GM18858 (cell line): ENCODE data around the gene GSTA5.
"Not testable (repeated sequence)": the region's sequence is repeated elsewhere in the genome, so short reads cannot be mapped to it uniquely, and the experiment has no call there.

ENCODE experiments used
- ATAC-seq: cut with Tn5 transposase; IDR thresholded peaks from one replicate; pipeline ENCODE4 v1.9.1; 2021; ENCODE audit not compliant: unreplicated experiment

GSTA5 gene

DNA sequence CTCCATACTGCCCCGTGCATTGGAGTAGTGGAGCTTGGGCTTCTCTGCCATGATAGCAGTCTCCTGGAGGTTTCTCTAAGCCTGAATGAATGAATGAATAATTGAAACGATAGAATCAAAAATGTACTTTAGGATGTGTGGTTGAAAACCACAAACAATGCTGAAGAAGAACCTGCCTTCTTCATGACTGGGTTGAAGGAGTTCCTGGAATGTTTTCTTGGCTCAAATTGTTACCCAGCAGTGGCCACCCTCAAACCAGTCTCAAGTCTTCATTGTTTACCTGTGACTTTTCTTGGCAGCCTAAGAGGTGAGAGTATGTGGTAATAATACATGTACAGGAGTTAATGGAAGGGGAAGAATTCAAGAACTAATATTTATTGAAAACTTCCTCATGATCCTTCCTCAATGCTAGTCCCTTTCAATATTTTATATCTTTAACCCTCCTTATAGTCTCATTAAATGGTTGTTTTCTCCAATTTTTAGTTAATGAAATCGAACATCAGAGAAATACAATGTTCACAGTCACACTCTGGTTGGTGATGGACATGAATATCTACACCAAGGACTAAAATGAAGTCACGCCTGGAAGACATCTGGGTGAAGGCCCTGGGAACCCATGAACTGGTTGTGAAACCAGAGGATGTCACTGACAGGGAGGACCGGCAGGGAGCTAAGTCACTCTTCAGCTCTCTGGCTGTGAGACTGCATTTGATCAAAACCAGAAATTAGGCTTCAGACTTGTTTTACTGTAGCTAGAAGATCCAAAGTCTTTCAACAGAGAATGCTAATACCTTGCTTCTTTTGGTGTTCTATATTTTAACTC is at the start of gene GSTA5:
GSTA5 (minus strand) TSS at position 51 of the 823 bp plus-strand sequence.
- no peak for ATAC-seq

DNA sequence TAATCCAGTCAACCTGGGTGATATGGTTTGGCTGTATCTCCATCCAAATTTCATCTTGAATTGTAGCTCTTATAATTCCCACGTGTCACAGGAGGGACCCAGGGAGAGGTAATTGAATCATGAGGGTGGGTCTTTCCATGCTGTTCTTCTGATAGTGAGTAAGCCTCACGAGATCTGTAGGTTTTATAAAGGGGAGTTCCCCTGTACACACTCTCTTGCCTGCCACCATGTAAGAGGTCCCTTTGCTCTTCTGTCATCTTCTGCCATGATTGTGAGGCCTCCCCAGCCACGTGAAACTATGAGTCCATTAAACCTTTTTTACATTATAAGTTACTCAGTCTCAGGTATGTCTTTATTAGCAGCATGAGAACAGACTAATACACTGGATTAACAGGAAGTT is 49.4 kb upstream of the GSTA5 start:
- ATAC-seq = no peak

DNA sequence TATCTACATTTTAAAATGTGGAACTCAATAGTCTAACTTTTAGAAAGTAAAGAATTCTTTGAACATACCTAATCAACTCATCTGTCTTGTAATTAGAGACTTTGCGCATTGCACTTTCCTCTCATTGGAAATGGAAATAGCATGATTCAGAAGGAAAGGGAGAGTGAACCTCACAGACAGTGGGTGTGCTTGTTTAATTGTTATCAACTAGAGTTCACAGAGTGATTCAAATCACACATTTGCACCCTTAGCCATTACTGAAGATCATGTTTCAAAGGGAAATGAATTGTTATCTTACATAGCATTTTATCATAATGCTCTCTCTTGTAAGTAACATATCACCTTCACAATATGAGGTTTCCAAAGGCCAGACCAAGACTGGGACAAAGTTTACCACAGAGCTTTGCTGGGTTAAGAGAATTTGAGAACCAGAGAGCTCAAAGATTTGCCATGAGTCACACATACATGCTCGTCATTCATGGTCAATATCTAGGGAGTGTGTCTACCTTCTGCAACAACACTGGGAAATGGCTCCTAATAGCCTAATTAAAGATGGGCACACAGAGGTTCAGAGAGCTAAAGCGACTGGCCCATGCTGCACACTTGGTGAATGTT is 47.4 kb upstream of the GSTA5 start:
- ATAC-seq = no peak

DNA sequence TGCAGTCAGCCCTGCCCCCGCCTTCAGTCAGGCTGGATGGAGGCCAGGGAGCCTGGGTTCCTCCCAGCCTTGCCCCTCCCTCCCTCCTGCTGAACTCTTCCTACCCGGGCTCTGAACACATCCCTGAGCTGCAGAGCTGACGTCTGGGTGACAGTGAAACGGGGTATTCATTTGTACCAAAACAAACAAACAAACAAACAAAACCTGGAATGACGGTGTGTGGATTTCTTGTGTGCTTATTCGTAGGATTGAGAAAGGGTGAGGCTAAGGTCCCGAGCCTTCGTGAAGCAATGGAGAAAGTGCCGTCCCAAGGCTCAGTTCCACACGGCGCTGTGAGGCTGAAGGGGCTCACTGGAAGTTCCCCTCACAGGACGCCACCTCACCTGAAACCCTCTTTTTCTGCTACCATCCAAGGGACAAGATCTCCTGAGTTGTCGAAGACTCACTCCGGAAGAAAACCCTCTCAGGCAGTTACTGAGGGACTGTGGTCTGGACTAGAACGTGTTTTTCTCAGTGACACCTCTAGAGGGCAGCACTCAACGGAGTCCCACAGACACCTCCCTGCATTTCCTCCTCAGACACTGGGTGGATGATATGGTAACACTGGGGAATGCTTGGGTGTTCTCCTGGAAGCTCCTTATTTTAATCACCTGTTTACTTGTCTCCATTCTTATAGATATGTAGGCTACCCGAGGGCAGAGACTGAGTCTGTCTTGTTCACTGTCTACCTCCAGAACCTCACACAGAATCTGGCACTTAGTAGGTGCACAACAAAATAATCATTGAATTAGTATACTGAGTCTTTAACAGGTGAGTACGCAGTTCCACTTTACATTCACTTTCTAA is 41.6 kb upstream of the GSTA5 start:
- peak; percentile 99 for ATAC-seq

DNA sequence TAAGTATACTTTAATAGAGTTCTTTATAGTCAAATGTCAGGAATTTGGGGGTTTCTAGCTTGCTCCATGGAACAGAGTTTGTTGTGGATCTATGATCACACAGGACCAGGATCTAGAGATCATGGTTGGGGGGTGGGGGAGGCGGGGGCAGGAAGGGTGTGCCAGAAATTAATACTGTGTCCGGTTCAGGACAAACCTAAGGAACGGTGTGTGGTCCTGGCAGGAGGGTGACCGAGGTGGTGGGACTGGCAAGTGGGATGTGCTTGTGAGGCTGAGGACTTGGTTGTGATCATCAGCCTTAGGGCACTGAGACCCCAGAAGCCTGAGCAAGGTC is 41.0 kb upstream of the GSTA5 start:
- ATAC-seq = no peak

DNA sequence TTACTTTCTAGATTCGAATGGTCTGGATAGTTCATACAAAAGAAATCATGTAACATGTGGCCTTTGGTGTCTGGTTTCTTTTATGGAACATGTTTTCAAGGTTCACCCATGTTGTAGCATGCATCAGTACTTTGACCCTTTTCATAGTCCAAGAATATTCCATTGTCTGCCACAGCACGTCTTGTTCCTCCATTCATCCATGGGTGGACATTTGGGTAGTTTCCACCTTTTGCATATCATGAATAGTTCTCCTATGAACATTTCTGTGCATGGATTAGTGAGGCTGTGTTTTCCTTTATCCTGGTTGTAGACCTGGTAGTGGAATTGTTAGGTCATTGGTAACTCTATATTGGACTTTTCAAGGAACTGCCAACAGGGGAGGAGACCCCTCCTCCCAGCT is 37.2 kb upstream of the GSTA5 start:
- no peak for ATAC-seq

DNA sequence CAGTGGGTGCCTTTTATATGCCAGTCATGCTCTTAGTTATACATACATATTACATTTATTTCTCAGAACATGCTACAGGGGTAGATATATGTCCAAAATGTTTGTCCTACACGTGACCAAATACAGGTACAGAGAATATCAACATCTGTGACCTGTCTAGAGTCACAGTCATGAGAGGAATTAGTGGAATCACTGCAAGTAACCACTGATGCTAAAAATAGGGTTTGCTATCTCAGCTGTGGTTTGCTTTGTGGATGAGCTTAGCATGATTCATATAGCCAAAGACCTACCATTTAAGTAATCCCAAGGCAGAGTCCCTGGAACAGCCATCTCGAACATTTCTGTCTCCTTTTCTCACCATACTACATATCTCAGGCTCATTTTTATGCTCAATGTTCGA is 36.6 kb upstream of the GSTA5 start:
- ATAC-seq = no peak

DNA sequence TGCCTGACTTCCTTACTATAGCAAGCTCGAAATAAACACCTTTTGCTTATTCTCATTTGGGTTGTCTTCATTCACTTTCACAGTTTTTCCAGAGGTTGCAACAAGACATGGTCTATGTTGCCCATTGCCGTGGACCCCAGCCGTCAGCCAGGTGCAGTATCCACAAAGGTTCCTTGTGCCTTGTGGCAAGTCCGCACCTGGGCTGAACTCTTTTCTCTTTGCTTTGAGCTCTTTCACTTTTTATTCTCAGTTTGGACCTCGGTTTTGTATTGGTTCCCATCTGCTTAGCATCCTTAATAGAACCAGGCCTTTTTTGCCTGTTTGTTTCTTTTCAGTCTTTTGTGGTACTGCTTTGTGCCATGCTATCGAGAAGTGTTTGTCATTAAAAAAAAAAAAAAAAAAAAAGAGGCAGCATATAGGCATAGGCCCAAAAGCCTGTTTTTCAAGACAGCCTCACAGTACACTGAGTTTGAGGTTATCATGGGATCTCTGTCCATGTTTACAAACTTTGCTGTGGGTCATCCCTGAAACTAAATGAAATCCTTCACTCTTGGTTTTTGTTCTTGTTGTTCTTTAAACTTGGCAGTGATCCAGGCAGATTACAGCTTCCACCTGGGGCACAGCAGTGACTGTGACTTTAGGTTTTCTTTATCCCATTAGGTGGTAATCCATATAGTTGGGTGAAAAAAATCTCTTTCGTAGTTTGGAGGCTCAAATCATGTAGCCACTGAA is 35.6 kb upstream of the GSTA5 start:
- ATAC-seq = no peak

DNA sequence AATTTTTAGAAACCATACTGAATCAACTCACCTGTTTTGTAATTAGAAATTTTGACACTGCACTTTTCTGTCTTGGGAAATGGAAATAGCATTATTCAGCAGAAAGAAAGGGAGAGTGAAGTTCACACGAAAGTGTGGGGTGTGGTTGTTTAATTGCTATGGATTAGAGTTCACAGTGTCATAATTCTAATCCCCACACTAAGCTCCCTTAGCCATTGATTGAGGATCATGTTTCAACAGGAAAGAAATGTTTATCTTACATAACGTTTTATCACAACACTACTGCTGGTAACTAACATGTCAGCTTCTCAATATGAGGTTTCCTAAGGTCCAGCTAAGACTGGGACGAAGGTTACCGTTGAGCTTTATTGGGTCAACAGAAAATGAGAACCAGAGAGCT is 31.4 kb upstream of the GSTA5 start:
- no peak for ATAC-seq

DNA sequence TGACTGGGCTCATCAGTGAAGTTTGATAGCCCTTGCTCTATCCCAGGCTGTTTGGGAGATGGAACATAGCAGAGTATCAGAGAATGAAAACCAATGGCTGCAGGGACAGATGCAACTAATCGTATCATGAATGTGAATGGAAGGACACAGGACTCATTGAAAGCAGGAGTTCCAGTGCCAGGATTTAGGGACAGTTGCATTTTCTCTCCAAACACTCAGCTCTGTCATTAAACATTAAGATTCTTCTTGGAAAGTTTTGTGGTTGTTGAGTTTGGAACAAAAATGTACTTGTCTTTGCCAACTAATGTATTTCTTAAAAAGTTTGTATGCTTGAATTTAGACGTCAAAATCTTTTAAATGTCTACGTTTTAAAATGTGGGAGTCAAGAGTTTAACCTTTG is 31.0 kb upstream of the GSTA5 start:
- ATAC-seq = no peak

DNA sequence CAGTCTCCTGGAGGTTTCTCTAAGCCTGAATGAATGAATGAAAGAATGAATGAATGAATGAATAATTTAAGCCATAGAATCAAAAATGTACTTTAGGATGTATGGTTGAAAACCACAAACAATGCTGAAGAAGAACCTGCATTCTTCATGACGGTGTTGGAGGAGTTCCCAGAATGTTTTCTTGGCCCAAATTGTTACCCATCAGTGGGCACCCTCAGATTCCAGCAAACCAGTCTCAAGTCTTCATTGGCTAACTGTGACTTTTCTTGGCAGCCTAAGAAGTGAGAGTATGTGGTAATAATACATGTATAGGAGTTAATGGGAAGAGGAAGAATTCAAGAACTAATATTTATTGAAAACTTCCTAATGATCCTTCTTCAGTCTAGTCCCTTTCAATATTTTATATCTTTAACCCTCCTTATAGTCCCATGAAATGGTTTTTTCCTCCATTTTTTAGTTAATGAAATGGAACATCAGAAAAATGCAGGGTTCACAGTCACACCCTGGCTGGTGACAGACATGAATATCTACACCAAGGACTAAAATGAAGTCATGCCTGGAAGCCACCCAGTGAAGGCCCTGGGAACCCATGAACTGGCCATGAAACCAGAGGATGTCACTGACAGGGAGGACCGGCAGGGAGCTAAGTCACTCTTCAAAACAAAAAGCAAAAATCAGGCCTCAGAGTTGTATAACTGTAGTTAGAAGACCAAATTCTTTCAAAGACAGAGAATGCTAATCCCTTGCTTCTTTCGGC is 29.9 kb upstream of the GSTA5 start:
- ATAC-seq = not testable (repeated sequence)

DNA sequence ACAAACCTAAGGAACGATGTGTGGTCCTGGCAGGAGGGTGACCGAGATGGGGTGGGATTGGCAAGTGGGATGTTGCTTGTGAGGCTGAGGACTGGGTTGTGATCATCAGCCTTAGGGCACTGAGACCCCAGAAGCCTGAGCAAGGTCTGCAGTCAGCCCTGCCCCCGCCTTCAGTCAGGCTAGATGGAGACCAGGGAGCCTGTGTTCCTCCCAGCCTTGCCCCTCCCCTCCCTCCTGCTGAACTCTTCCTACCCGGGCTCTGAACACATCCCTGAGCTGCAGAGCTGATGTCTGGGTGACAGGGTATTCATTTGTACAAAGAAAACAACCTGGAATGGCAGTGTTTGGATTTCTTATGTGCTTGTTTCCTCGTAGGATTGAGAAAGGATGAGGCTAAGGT is 28.3 kb upstream of the GSTA5 start:
- not testable (repeated sequence) for ATAC-seq

DNA sequence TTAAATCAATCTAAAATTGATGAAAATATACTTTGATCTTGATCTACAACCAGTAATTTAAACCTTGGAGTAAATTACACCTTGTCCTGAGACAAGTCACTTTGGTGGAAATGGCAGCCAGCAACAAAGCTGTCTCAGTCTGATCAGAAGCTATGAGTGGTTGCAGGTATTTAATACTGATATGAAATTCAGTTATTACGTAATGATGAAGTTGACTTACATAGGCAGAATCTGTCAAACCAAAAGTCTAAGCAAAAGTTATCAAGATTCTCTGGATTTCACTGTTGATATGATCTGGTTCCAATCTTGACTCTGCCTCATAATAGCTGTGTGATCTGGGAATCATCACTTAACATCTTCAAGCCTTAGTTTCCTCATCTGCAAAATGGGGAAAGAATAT is 27.6 kb upstream of the GSTA5 start:
- no peak for ATAC-seq

DNA sequence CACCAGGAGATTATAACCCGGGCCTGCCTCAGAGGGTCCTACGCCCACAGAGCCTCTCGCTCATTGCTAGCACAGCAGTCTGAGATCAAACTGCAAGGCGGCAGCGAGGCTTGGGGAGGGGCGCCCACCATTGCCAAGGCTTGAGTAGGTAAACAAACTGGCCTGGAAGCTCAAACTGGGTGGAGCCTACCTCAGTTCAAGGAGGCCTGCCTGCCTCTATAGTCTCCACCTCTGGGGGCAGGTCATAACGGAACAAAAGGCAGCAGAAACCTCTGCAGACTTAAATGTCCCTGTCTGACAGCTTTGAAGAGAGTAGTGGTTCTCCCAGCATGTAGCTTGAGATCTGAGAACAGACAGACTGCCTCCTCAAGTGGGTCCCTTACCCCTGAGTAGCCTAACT is 20.5 kb upstream of the GSTA5 start:
- not testable (repeated sequence) for ATAC-seq

DNA sequence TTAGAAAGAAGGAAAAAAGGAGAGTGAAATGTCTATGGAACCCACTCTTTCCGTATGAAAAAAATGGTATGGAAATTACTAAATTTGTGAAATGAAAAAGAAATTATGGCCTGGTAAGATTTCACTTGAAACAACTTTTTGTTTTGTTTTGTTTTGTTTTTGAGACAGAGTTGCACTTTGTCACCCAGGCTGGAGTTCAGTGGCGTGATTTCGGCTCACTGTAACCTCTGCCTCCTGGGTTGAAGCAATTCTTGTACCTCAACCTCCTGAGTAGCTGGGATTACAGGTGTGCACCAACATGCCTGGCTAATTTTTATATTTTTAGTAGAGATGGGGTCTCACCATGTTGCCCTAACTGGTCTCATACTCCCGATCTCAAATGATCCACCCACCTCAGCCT is 17.8 kb upstream of the GSTA5 start:
- ATAC-seq = no peak

DNA sequence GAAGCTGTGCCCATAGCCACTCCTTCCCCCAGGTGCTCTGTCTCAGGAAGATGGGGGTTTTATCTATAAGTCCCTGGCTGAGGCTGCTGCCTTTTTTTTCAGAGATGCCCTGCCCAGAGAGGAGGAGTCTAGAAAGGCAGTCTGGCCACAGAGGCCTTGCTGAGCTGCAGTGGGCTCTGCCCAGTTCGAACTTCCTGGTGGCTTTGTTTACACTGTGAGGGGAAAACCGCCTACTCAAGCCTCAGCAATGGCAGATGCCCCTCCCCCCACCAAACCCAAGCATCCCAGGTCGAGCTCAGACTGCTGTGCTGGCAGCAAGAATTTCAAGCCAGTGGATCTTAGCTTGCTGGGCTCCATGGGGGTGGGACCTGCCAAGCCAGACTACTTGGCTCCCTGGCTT is 15.5 kb upstream of the GSTA5 start:
- not testable (repeated sequence) for ATAC-seq

DNA sequence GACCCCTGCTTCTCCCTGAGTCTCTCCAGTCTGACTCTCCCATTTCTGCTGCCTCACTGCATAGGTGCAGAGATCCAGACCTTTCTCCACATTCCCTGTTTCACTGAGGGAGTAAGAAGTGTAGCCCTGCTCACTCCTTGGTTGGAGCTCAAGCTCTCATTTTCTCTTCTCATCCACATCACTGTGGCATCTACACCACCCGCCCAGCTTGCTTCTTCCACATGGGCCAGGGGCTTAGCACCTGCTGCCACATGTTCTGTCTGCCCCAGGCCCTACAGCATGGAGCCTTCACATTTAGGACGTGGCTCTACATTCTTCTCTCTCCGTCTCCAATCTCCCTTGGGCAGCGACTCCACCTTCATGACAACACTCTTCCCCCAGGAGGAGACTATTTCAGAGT is 8.5 kb upstream of the GSTA5 start:
- ATAC-seq = no peak

DNA sequence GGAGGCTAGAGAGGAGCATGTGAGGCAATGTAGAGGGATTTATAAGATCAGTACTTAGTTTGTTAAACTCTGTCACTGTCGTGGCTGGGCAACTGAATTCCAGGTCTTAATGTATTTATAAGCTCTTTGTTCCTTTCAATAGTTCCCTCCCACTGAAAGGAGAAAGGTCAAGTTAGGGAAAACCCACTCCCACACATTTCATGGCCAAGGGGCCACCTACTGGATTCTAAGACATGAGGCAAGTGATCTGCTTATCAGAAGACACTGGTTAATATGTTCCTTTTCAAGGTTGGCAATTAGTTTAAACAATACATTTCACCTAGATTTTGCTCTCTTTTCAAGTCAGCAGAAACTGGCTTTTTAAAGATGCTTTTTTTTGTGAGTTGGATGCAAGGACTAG is 5.4 kb upstream of the GSTA5 start:
- ATAC-seq = no peak

DNA sequence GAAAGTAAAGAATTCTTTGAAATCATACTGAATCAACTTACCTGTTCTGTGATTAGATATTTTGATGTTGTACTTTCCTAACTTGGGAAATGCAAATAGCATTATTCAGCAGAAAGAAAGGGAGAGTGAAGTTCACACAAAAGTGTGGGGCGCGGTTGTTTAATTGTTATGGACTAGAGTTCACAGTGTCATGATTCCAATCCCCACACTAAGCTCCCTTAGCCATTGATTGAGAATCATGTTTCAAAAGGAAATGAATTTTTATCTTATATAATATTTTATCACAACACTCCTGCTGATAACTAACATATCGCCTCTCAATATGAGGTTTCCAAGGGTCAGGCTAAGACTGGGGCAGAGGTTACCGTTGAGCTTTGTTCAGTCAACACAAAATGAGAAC is 3.0 kb upstream of the GSTA5 start:
- ATAC-seq = no peak
